Cerebellar cortex (tissue), 1 donor: Measurements from ENCODE around the gene TNK2.
A peak's percentile ranks its signal among the peaks of the same experiment; 100 is the strongest.
"Not testable (repeated sequence)": the region's sequence is repeated elsewhere in the genome, so short reads cannot be mapped to it uniquely, and the experiment has no call there.

Source experiments
- DNase-seq: peaks from one replicate; pipeline ENCODE4 v3.0.0-alpha.2; 2015; ENCODE audit warnings: low spot score

The TNK2 gene

GRCh38 chr3:195916991-195917390 lies 8.6 kb upstream of the TNK2 start:
- no peak for DNase-seq

GRCh38 chr3:195916291-195916690 lies 7.9 kb upstream of the TNK2 start:
- no peak for DNase-seq

- peak; percentile 97 for DNase-seq
Measured at GRCh38 chr3:195914648-195915473, 6.5 kb upstream of the TNK2 start.

- not testable (repeated sequence) for DNase-seq
Measured at GRCh38 chr3:195914146-195914545, 5.8 kb upstream of the TNK2 start.

GRCh38 chr3:195913382-195913781 lies 5.0 kb upstream of the TNK2 start:
- DNase-seq: no peak

GRCh38 chr3:195911946-195912270 lies 3.6 kb upstream of the TNK2 start:
- peak; percentile 64 for DNase-seq

- DNase-seq: no peak
Measured at GRCh38 chr3:195911041-195911945, 2.9 kb upstream of the TNK2 start.

- DNase-seq: no peak
Measured at GRCh38 chr3:195910499-195910845, 2.1 kb upstream of the TNK2 start.

- DNase-seq: peak; percentile 82
Measured at GRCh38 chr3:195909644-195910498, 1.5 kb upstream of the TNK2 start.

- DNase-seq: no peak
Measured at GRCh38 chr3:195908694-195909581, 587 bp upstream of the TNK2 start.

- no peak for DNase-seq
Measured at GRCh38 chr3:195907684-195907933, 742 bp downstream of the TNK2 start.

GRCh38 chr3:195906865-195907683 lies 1.3 kb downstream of the TNK2 start:
- DNase-seq: peak; percentile 45

- no peak for DNase-seq
Measured at GRCh38 chr3:195905970-195906864, 2.1 kb downstream of the TNK2 start.

- DNase-seq: no peak
Measured at GRCh38 chr3:195904368-195904767, 4.0 kb downstream of the TNK2 start.

GRCh38 chr3:195903950-195904290 lies 4.4 kb downstream of the TNK2 start:
- DNase-seq: no peak

- not testable (repeated sequence) for DNase-seq
Measured at GRCh38 chr3:195902634-195903033, 5.7 kb downstream of the TNK2 start.

- DNase-seq: not testable (repeated sequence)
Measured at GRCh38 chr3:195901836-195902585, 6.3 kb downstream of the TNK2 start.

- peak; percentile 46 for DNase-seq
Measured at GRCh38 chr3:195900436-195901355, 7.7 kb downstream of the TNK2 start.
